GM23338 (cell line): Measurements from ENCODE around the gene NTF3. TPM values are rescaled to one million over a fixed set of nuclear protein-coding genes. Genes with fewer than 3 reads are reported as not detected.

ENCODE experiments used
- ATAC-seq: fragments of 200-7000 bp; cut with Tn5 transposase; 3 replicates; pipeline ENCODE4 v1.9.1; 2020
- DNase-seq: peaks from one replicate; pipeline ENCODE4 v3.0.0-alpha.2; 2015; ENCODE audit warnings: low spot score
- H2AFZ ChIP-seq: fragments of 200-600 bp; sonication (generic); 2 replicates; pipeline ENCODE4 v1.8.0; 2016; ENCODE audit warnings: antibody characterized with exemption, mild to moderate bottlenecking, moderate library complexity
- H3F3A ChIP-seq: fragments of 200-600 bp; sonication (generic); replicated peaks from 2 replicates; pipeline ENCODE4 v1.8.0; 2017; ENCODE audit warnings: antibody characterized with exemption, mixed run types, low read depth
- H3K27ac ChIP-seq: fragments of 200-600 bp; sonication (generic); 2 replicates; pipeline ENCODE4 v1.6.1; 2016; ENCODE audit warnings: low read depth
- H3K27me3 ChIP-seq: fragments of 200-600 bp; sonication (generic); 2 replicates; pipeline ENCODE4 v1.8.0; 2016; ENCODE audit warnings: mild to moderate bottlenecking, mixed run types, moderate library complexity; ENCODE audit not compliant: insufficient read depth
- H3K36me3 ChIP-seq: fragments of 200-600 bp; sonication (generic); 2 replicates; pipeline ENCODE4 v1.8.0; 2016; ENCODE audit warnings: mild to moderate bottlenecking; ENCODE audit not compliant: insufficient read depth
- H3K4me1 ChIP-seq: fragments of 200-600 bp; sonication (generic); 2 replicates; pipeline ENCODE4 v1.8.0; 2016; ENCODE audit warnings: mild to moderate bottlenecking, moderate library complexity; ENCODE audit not compliant: insufficient read depth
- H3K4me2 ChIP-seq: fragments of 200-600 bp; sonication (generic); 2 replicates; pipeline ENCODE4 v1.7.1; 2017; ENCODE audit warnings: mixed run types
- H3K4me3 ChIP-seq: fragments of 200-600 bp; sonication (generic); 2 replicates; pipeline ENCODE4 v1.6.1; 2016; ENCODE audit warnings: mixed run types
- H3K79me2 ChIP-seq: fragments of 200-600 bp; sonication (generic); replicated peaks from 2 replicates; pipeline ENCODE4 v1.8.0; 2017; ENCODE audit warnings: mild to moderate bottlenecking; ENCODE audit not compliant: insufficient read depth
- H3K9me2 ChIP-seq: fragments of 200-600 bp; sonication (generic); 2 replicates; pipeline ENCODE4 v1.8.0; 2017; ENCODE audit not compliant: insufficient read depth
- H4K20me1 ChIP-seq: fragments of 200-600 bp; sonication (generic); replicated peaks from 2 replicates; pipeline ENCODE4 v1.8.0; 2017; ENCODE audit warnings: mild to moderate bottlenecking; ENCODE audit not compliant: insufficient read depth
- H3K27ac Mint-ChIP-seq: 2 replicates; pipeline ENCODE4 v1.8.0; 2020; ENCODE audit warnings: inconsistent platforms, mild to moderate bottlenecking, moderate library complexity, mixed read lengths
- H3K27me3 Mint-ChIP-seq: 3 replicates; pipeline ENCODE4 v1.8.0; 2022; ENCODE audit warnings: low read depth, mild to moderate bottlenecking, moderate library complexity, mixed read lengths, inconsistent platforms; ENCODE audit not compliant: insufficient read depth, poor library complexity
- H3K36me3 Mint-ChIP-seq: 3 replicates; pipeline ENCODE4 v1.8.0; 2021; ENCODE audit warnings: low read depth, mild to moderate bottlenecking, inconsistent platforms, moderate library complexity, mixed read lengths
- H3K4me1 Mint-ChIP-seq: 3 replicates; pipeline ENCODE4 v1.8.0; 2020; ENCODE audit warnings: mild to moderate bottlenecking, inconsistent platforms, mixed read lengths
- H3K4me3 Mint-ChIP-seq: 3 replicates; pipeline ENCODE4 v1.8.0; 2021; ENCODE audit warnings: moderate library complexity, mild to moderate bottlenecking, inconsistent platforms, mixed read lengths
- H3K9me3 Mint-ChIP-seq: 3 replicates; pipeline ENCODE4 v1.8.0; 2020; ENCODE audit warnings: moderate library complexity, mild to moderate bottlenecking, inconsistent platforms, mixed read lengths
- CREB1 ChIP-seq: fragments of 250-450 bp; sonication (Bioruptor Pico); IDR thresholded peaks from 2 replicates; pipeline ENCODE4 v1.5.0; 2020; ENCODE audit warnings: low read depth, mild to moderate bottlenecking, moderate library complexity
- ETS1 ChIP-seq: IDR thresholded peaks from 2 replicates; pipeline ENCODE4 v1.6.1; 2016; ENCODE audit warnings: antibody characterized with exemption
- EZH2 ChIP-seq: fragments of 200-600 bp; sonication (generic); IDR thresholded peaks from one replicate; pipeline ENCODE4 v1.8.0; 2017; ENCODE audit warnings: antibody characterized with exemption, mild to moderate bottlenecking, low read depth; ENCODE audit not compliant: unreplicated experiment
- EZH2phosphoT487 ChIP-seq: fragments of 200-600 bp; sonication (generic); IDR thresholded peaks from one replicate; pipeline ENCODE4 v1.8.1; 2018; ENCODE audit warnings: antibody characterized with exemption; ENCODE audit not compliant: unreplicated experiment
- JUNB ChIP-seq: IDR thresholded peaks from one replicate; pipeline ENCODE4 v1.6.1; 2016; ENCODE audit warnings: antibody characterized with exemption; ENCODE audit not compliant: unreplicated experiment
- NANOG ChIP-seq: IDR thresholded peaks from 2 replicates; pipeline ENCODE4 v1.6.1; 2016; ENCODE audit warnings: antibody characterized with exemption, borderline replicate concordance
- POLR2AphosphoS5 ChIP-seq: IDR thresholded peaks from 2 replicates; pipeline ENCODE4 v1.6.1; 2016; ENCODE audit warnings: antibody characterized with exemption, low read depth
- STAT1 ChIP-seq: IDR thresholded peaks from one replicate; pipeline ENCODE4 v1.6.1; 2016; ENCODE audit warnings: antibody characterized with exemption; ENCODE audit not compliant: unreplicated experiment
- ZNF114 ChIP-seq: fragments of 250-450 bp; sonication (Bioruptor Pico); IDR thresholded peaks from 2 replicates; pipeline ENCODE4 v1.5.0; 2020; ENCODE audit warnings: mild to moderate bottlenecking, moderate library complexity
- ZNF331 ChIP-seq: fragments of 250-450 bp; sonication (Bioruptor Pico); IDR thresholded peaks from 2 replicates; pipeline ENCODE4 v1.5.0; 2020; ENCODE audit warnings: low read depth, mild to moderate bottlenecking, moderate library complexity
- ZNF462 ChIP-seq: fragments of 250-450 bp; sonication (Bioruptor Pico); IDR thresholded peaks from 2 replicates; pipeline ENCODE4 v1.5.0; 2020; ENCODE audit warnings: mild to moderate bottlenecking, moderate library complexity
- polyA plus RNA-seq: library from polyadenylated mRNA; unstranded; fragments of >200 nt; fragmentation: Nextera tagmentation; extraction: Ambion mirVana; gene quantifications from 2 replicates; pipeline ENCODE4 v1.2.1, GENCODE V29; 2016
- total RNA-seq: library from RNA; depleted of rRNA; stranded (reverse); fragments of >200 nt; shearing (Covaris generic); gene quantifications from 2 replicates; pipeline ENCODE4 v1.2.3, GENCODE V29; 2014

NTF3 gene
- total and polyA plus RNA-seq, 2 experiments from 2014 or later, result 1.2 TPM; not detected in 1

- Histone ChIP-seq H3K79me2 (no peaks in the 10 kb centered on the region), H3K36me3 (no peaks in the 10 kb centered on the region), H3F3A (no peaks in the 10 kb centered on the region), H3K27ac (no peak overlapping the region), H3K4me2 (no peak overlapping the region), H3K9me2 (0 out of 2 replicates have a peak, but pooled peaks cover 6% of the 10 kb centered on the region), H3K27me3 (no peaks in the 10 kb centered on the region), H4K20me1 (no peaks in the 10 kb centered on the region), H2AFZ (no peak overlapping the region), H3K4me1 (no peaks in the 10 kb centered on the region), H3K4me3 (no peak overlapping the region)
- H3K36me3 Mint-ChIP-seq, result no peaks in the 10 kb centered on the region
- peaks cover 4% of the 10 kb centered on the region; the same call in 2 of the 3 replicates for H3K4me1 Mint-ChIP-seq
- no peaks in the 10 kb centered on the region for H3K9me3 Mint-ChIP-seq
- TF ChIP-seq POLR2AphosphoS5, result no peak
- H3K27ac Mint-ChIP-seq, result no peak overlapping the region
- ATAC-seq, result no peak
- no peak for DNase-seq
- H3K4me3 Mint-ChIP-seq, result no peak overlapping the region
- peaks cover 3% of the 10 kb centered on the region for H3K27me3 Mint-ChIP-seq
These were observed 15.4 kb downstream of the NTF3 start for GRCh38 chr12:5447320-5447719.

- no peak overlapping the region for H3K4me3 ChIP-seq
- no peaks in the 10 kb centered on the region for H3K4me1 ChIP-seq
- 0 out of 2 replicates have a peak, but pooled peaks cover 6% of the 10 kb centered on the region for H3K9me2 ChIP-seq
- DNase-seq (no peak), ATAC-seq (no peak)
- no peak overlapping the region for H3K27ac ChIP-seq
- H3K79me2 ChIP-seq, result no peaks in the 10 kb centered on the region
- no peaks in the 10 kb centered on the region for H3K27me3 ChIP-seq
- H3K36me3 ChIP-seq, result no peaks in the 10 kb centered on the region
- no peak overlapping the region for H2AFZ ChIP-seq
- H3K27me3 Mint-ChIP-seq, result peaks cover 6% of the 10 kb centered on the region
- no peaks in the 10 kb centered on the region for H3K36me3 Mint-ChIP-seq
- H3F3A ChIP-seq, result no peaks in the 10 kb centered on the region
- no peak overlapping the region for H3K4me3 Mint-ChIP-seq
- no peak overlapping the region for H3K4me2 ChIP-seq
- TF ChIP-seq ZNF114 (CRISPR knock-in tag) (no peak), POLR2AphosphoS5 (no peak), CREB1 (CRISPR knock-in tag) (no peak), ZNF331 (CRISPR knock-in tag) (no peak)
- H3K27ac Mint-ChIP-seq, result no peak overlapping the region
- H3K9me3 Mint-ChIP-seq, result no peaks in the 10 kb centered on the region
- H4K20me1 ChIP-seq, result no peaks in the 10 kb centered on the region
- no peaks in the 10 kb centered on the region for H3K4me1 Mint-ChIP-seq
These were observed 19.3 kb downstream of the NTF3 start for GRCh38 chr12:5451251-5451650.

GRCh38 chr12:5452569-5452968 lies 20.7 kb downstream of the NTF3 start:
- Histone ChIP-seq H3K36me3 (no peaks in the 10 kb centered on the region), H3K4me2 (no peak overlapping the region), H3K27ac (no peak overlapping the region), H3K27me3 (no peaks in the 10 kb centered on the region), H3K79me2 (no peaks in the 10 kb centered on the region), H3K4me1 (peaks cover 5% of the 10 kb centered on the region; the same call in 1 of the 2 replicates), H3K9me2 (peaks cover 11% of the 10 kb centered on the region), H4K20me1 (no peaks in the 10 kb centered on the region), H3K4me3 (no peak overlapping the region), H2AFZ (no peak overlapping the region), H3F3A (no peaks in the 10 kb centered on the region)
- Mint-ChIP-seq H3K27me3 (peaks cover 8% of the 10 kb centered on the region), H3K4me1 (peaks cover 10% of the 10 kb centered on the region), H3K27ac (no peak overlapping the region), H3K36me3 (no peaks in the 10 kb centered on the region), H3K4me3 (no peak overlapping the region), H3K9me3 (no peaks in the 10 kb centered on the region)
- no peak for DNase-seq
- ATAC-seq, result no peak
- TF ChIP-seq CREB1 (CRISPR knock-in tag), result no peak
- TF ChIP-seq ZNF462, result no peak
- TF ChIP-seq STAT1, result no peak
- TF ChIP-seq ETS1, result no peak
- TF ChIP-seq EZH2, result no peak
- no peak for TF ChIP-seq ZNF114 (CRISPR knock-in tag)
- TF ChIP-seq EZH2phosphoT487, result no peak
- no peak for TF ChIP-seq ZNF331 (CRISPR knock-in tag)
- no peak for TF ChIP-seq JUNB
- TF ChIP-seq NANOG, result no peak
